Activated CD4-positive, alpha-beta T cell treated with anti-CD3 and anti-CD28 coated beads, Interleukin-2, amount 50 U/mL, for 1 hour (primary cell): ENCODE data around the gene CCR7.
A peak's percentile ranks its signal among the peaks of the same experiment; 100 is the strongest.
"Not testable (repeated sequence)": the region's sequence is repeated elsewhere in the genome, so short reads cannot be mapped to it uniquely, and the experiment has no call there.

Experiments
- DNase-seq: peaks from one replicate; pipeline ENCODE4 v3.0.0-alpha.2; 2020

The CCR7 gene

GRCh38 chr17:40596261-40596919 is 31.1 kb upstream of the CCR7 start:
- DNase-seq = no peak

- no peak for DNase-seq
Observed at GRCh38 chr17:40590742-40591141, 25.5 kb upstream of the CCR7 start.

GRCh38 chr17:40588552-40588951 is 23.3 kb upstream of the CCR7 start:
- DNase-seq = no peak

- not testable (repeated sequence) for DNase-seq
Observed at GRCh38 chr17:40586264-40586663, 21.0 kb upstream of the CCR7 start.

- DNase-seq = not testable (repeated sequence)
Observed at GRCh38 chr17:40584950-40585349, 19.7 kb upstream of the CCR7 start.

- DNase-seq = peak; percentile 70
Observed at GRCh38 chr17:40582328-40582901, 17.1 kb upstream of the CCR7 start.

GRCh38 chr17:40580140-40580539 is 14.9 kb upstream of the CCR7 start:
- DNase-seq = no peak

- no peak for DNase-seq
Observed at GRCh38 chr17:40579471-40579870, 14.2 kb upstream of the CCR7 start.

- DNase-seq = no peak
Observed at GRCh38 chr17:40577611-40578065, 12.4 kb upstream of the CCR7 start.

- DNase-seq = no peak
Observed at GRCh38 chr17:40576113-40576740, 11.0 kb upstream of the CCR7 start.

GRCh38 chr17:40574292-40574691 is 9.0 kb upstream of the CCR7 start:
- DNase-seq = no peak

- not testable (repeated sequence) for DNase-seq
Observed at GRCh38 chr17:40572245-40572993, 7.1 kb upstream of the CCR7 start.

- no peak for DNase-seq
Observed at GRCh38 chr17:40568074-40568836, 3.0 kb upstream of the CCR7 start.

GRCh38 chr17:40567377-40567776 is 2.1 kb upstream of the CCR7 start:
- DNase-seq = no peak

GRCh38 chr17:40565769-40566409 is 617 bp upstream of the CCR7 start:
- DNase-seq = no peak

GRCh38 chr17:40564195-40564882 is 933 bp downstream of the CCR7 start:
- peak; percentile 53 for DNase-seq

- DNase-seq = peak; percentile 44
Observed at GRCh38 chr17:40563220-40564052, 1.8 kb downstream of the CCR7 start.

- no peak for DNase-seq
Observed at GRCh38 chr17:40562838-40563219, 2.4 kb downstream of the CCR7 start.

- DNase-seq = peak; percentile 63
Observed at GRCh38 chr17:40561871-40562611, 3.2 kb downstream of the CCR7 start.

- DNase-seq = no peak
Observed at GRCh38 chr17:40561294-40561870, 3.9 kb downstream of the CCR7 start.
